NCI-H128 (cell line): ENCODE data around the gene UQCRC1.

ENCODE experiments used
- DNase-seq: peaks from one replicate; lab custom pipeline; 2025; ENCODE audit not compliant: unreplicated experiment; lab: John Stamatoyannopoulos, UW

Gene UQCRC1

GRCh38 chr3:48599509-48600285 is 9.7 kb downstream of the UQCRC1 start:
- no peak for DNase-seq

GRCh38 chr3:48599077-48599501 is 10.4 kb downstream of the UQCRC1 start:
- DNase-seq = no peak

DNA sequence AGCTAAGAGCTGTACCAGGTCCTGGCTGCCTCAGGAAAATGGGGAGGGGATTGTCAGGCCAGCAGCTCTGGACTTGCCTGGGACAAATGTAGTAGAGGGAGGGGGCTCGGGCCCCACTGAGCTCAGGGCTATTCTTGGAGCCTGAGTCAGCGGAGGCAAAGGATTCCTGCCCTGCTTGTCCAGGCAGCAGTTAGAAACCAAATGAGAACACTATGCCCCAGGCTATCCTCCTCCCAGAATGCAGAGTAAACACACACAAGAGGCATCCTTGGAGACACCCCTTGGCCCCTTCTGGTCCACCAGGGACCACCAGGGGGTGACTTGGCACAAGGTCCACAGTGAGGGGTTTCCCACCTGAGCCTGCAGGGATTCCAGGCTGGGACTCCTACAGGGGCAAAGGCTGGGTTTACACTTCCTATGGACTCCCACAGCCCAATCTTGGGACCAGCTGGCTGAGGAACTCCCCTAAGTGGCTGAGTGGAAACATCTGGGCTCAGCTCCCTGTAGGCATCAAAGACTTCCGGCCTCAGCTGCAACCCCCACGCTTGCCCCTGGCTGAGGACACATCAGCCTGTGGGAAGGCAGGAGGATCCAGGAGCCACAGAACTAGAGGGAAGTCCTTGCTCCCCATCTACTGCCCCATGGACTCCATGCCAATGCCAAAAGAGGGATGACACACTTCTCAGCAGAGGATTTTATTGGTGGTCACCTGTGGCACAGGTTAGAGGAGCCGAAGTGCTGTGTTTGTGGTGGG is 10.9 kb downstream of the UQCRC1 start:
- DNase-seq = no peak

DNA sequence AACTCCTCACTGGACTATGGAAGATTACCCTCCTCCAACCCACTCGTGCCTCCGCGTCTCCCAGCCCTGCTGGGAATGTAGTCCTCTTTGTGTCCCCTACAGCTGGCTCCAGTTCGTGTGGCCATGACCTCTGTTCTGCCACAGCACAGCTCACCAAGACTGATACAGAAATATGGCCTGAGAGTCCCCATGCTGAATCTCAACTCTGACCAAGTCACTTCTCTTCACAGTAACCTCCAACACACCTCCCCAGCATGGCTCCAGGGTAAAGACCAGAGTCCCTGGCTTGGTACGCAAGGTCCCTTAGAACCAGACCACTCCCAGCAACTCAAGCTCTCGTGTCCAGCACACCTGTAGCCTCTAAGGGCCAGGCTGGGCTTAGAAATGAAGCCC is 12.0 kb downstream of the UQCRC1 start:
- no peak for DNase-seq

GRCh38 chr3:48596676-48597407 is 12.6 kb downstream of the UQCRC1 start:
- no peak for DNase-seq

DNA sequence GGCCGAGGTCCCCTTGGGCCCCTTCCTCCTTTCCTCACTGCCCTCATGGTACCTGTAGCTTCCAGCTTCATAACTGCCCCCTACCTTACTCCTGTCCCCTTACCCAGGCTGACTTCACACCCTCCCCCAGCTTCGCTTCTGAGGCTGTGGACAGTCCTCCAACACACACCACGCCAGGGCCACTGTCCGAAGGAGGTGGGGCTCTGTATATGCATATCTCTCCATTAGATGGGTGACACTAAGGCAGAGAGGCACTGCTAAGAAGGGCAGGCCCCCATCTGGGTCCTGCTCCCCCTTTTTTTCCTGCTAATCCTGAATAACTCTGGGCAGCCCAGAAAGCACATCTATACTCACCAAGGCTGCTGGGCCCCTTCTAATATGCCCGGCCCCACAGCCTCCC is 13.3 kb downstream of the UQCRC1 start:
- DNase-seq = no peak

GRCh38 chr3:48595526-48596121 is 13.8 kb downstream of the UQCRC1 start:
- DNase-seq = no peak

DNA sequence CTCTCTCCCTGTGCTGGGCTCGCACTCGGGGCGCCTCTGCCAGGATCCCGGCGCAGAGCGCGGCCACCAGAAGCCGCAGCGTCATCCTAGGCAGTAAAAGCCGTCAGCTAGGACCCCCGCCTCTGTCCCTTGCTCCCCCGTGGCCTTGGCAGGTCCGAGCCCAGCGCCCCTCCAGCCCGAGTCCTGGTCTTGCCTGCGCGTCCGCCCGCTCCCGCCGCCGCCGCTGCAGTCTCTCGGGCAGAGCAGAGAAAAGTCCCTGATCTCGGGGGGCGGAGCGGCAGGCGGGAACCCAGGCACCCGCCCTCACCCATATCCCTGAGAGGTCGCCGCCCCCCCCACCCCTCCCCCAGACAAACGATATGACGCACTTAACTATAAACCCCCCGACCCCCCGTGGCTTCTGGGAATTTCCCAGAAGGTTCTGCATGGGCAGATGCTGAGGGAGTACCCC is 14.3 kb downstream of the UQCRC1 start, which contains the start of gene COL7A1:
TSS of gene COL7A1 (minus strand) at position 255 of the 451 bp plus-strand sequence. CDS start at position 85, 170 bp downstream.
- no peak for DNase-seq

GRCh38 chr3:48594417-48595049 is 14.9 kb downstream of the UQCRC1 start:
- no peak for DNase-seq

DNA sequence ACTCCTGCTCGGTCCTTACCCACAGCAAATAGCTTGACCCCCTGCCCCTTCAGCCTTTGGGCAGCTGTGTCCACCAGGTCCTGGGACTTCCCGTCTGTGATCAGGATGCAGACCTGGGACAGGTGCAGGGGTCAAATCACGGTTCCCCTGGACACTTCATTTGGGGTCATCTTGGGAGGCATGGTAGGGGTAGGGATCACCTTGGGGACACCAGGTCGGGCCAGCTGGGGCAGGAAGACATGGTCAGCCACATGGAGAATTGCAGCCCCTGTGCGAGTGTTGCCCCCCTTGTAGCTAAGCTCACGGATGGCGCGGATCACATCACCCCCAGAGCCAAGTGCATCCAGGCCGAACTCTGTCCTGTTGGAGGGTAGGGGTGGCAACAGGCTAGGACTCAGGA is 16.1 kb downstream of the UQCRC1 start:
- no peak for DNase-seq

- DNase-seq = no peak
Measured at GRCh38 chr3:48592519-48593087, 16.8 kb downstream of the UQCRC1 start.

DNA sequence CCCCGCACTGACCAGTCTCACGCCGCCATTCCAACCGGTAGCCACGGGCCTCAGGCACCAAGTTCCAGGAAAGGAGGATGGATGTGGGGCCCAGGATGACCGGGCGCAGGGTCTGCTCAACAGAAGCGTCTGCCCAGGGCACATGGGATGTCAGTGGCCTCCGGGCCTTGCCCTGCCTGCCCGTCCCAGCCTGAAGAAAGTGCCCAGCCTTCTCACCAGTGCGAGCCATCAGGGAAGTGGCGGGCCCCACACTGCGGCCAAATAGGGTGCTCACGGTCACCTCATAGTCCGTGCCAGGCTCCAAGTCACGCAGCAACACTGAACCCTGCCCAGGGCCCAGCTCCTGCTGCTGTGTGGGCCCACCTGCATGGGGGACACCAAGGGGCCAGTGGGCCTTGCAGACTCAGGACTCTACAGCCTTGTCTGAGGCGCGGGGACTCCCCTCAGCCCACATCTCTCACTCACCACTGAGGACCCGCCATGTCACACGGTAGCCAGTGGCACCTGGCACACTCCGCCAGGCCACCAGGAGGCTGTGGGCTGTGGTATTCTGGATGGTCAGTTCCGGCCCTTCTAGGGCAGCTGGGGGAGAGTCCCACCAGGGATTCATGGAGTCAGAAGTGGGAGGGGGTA is 17.4 kb downstream of the UQCRC1 start:
- no peak for DNase-seq

DNA sequence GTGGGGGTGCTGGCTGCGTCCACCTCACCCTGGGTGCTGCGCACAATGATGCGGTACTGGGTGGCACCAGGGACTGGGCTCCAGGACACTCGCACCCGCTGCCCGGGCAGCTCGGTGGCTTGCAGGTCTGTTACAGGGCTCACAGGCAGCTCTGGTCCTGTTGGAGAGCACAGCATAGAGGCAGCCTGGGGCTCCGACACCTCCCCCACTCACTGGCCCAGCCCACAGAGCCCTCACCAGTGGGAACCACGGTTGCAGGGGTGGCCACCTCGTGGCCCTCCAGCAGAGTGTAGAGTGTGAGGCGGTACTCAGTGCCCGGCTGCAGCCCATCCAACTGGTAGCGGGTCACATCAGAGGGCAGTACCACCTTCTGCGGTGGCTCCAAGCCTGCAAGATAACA is 18.0 kb downstream of the UQCRC1 start:
- DNase-seq = no peak

- no peak for DNase-seq
Measured at GRCh38 chr3:48588230-48588629, 21.2 kb downstream of the UQCRC1 start.

- DNase-seq = no peak
Measured at GRCh38 chr3:48587686-48588085, 21.8 kb downstream of the UQCRC1 start.

GRCh38 chr3:48585411-48585810 is 24.0 kb downstream of the UQCRC1 start:
- DNase-seq = no peak

DNA sequence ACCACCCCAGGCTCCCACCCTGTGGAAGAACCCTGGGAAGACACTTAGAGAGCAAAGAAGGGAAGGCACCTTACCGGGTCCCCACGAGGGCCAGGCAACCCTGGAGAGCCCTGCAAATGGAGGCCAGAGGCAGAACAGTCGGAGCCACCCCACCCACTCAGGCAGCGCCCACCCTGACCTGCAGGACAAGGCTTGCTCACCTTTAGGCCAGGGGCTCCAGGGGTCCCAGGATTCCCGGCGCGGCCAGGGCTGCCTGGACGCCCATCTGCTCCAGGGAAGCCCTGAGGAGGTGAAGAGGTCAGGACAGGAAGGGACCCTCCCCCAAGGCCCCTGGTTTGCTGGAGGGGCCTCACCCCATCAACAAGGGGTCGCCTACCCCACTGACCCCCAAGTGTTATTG is 24.6 kb downstream of the UQCRC1 start:
- no peak for DNase-seq

- DNase-seq = no peak
Measured at GRCh38 chr3:48581621-48582481, 27.6 kb downstream of the UQCRC1 start.

- DNase-seq = no peak
Measured at GRCh38 chr3:48576647-48577046, 32.8 kb downstream of the UQCRC1 start.
